Skeletal muscle satellite cell (primary cell): ENCODE measurements around the gene NRP1.

Experiments used
- H3K27me3 ChIP-seq: 2 replicates; pipeline ENCODE4 v1.7.0; 2013; ENCODE audit warnings: low read length; ENCODE audit not compliant: control insufficient read depth, insufficient read depth
- H3K36me3 ChIP-seq: 2 replicates; pipeline ENCODE4 v1.7.0; 2013; ENCODE audit warnings: mild to moderate bottlenecking, control low read depth, low read length; ENCODE audit not compliant: insufficient read depth
- H3K4me1 ChIP-seq: 2 replicates; pipeline ENCODE4 v1.7.0; 2013; ENCODE audit warnings: low read length; ENCODE audit not compliant: control insufficient read depth, insufficient read depth
- H3K4me2 ChIP-seq: 2 replicates; pipeline ENCODE4 v1.7.0; 2013; ENCODE audit warnings: mild to moderate bottlenecking, low read length
- H3K4me3 ChIP-seq: 2 replicates; pipeline ENCODE4 v1.7.0; 2013; ENCODE audit warnings: low read length
- H3K9ac ChIP-seq: 2 replicates; pipeline ENCODE4 v1.7.0; 2013; ENCODE audit warnings: mild to moderate bottlenecking, low read depth, low read length, moderate library complexity
- H3K9me3 ChIP-seq: replicated peaks from 2 replicates; pipeline ENCODE4 v1.7.0; 2013; ENCODE audit warnings: mild to moderate bottlenecking, control low read depth, low read length

NRP1 gene

GRCh38 chr10:33242931-33243330 lies 91.5 kb downstream of the NRP1 start:
- peaks cover 37% of the 10 kb centered on the region for H3K4me1 ChIP-seq
- H3K27me3 ChIP-seq = no peaks in the 10 kb centered on the region
- no peak overlapping the region for H3K4me3 ChIP-seq
- no peaks in the 10 kb centered on the region for H3K9me3 ChIP-seq
- H3K36me3 ChIP-seq = peaks cover 69% of the 10 kb centered on the region
- no peak overlapping the region for H3K4me2 ChIP-seq
- H3K9ac ChIP-seq = no peak overlapping the region

- Histone ChIP-seq H3K9ac (no peak overlapping the region), H3K36me3 (peaks cover 63% of the 10 kb centered on the region), H3K4me2 (no peak overlapping the region), H3K9me3 (no peaks in the 10 kb centered on the region), H3K27me3 (no peaks in the 10 kb centered on the region), H3K4me3 (no peak overlapping the region), H3K4me1 (peaks cover 50% of the 10 kb centered on the region)
Measured at GRCh38 chr10:33241351-33241750, 93.1 kb downstream of the NRP1 start.

GRCh38 chr10:33240931-33241330 lies 93.5 kb downstream of the NRP1 start:
- no peak overlapping the region for H3K9ac ChIP-seq
- H3K27me3 ChIP-seq = no peaks in the 10 kb centered on the region
- no peak overlapping the region for H3K4me3 ChIP-seq
- peaks cover 62% of the 10 kb centered on the region for H3K36me3 ChIP-seq
- H3K4me1 ChIP-seq = peaks cover 53% of the 10 kb centered on the region
- H3K9me3 ChIP-seq = no peaks in the 10 kb centered on the region
- H3K4me2 ChIP-seq = no peak overlapping the region

GRCh38 chr10:33240258-33240657 lies 94.2 kb downstream of the NRP1 start:
- Histone ChIP-seq H3K4me3 (no peak overlapping the region), H3K4me2 (no peak overlapping the region), H3K9me3 (no peaks in the 10 kb centered on the region), H3K9ac (no peak overlapping the region), H3K4me1 (peaks cover 58% of the 10 kb centered on the region), H3K27me3 (no peaks in the 10 kb centered on the region), H3K36me3 (peaks cover 59% of the 10 kb centered on the region)

- Histone ChIP-seq H3K4me2 (no peak overlapping the region), H3K9me3 (no peaks in the 10 kb centered on the region), H3K4me1 (peaks cover 66% of the 10 kb centered on the region), H3K4me3 (no peak overlapping the region), H3K36me3 (peaks cover 57% of the 10 kb centered on the region), H3K9ac (peak overlapping the region; percentile 33), H3K27me3 (no peaks in the 10 kb centered on the region)
Measured at GRCh38 chr10:33239257-33239656, 95.2 kb downstream of the NRP1 start.

GRCh38 chr10:33238643-33239042 lies 95.8 kb downstream of the NRP1 start:
- Histone ChIP-seq H3K4me3 (peak overlapping the region; percentile 24), H3K4me2 (peak overlapping the region; percentile 58), H3K36me3 (peaks cover 52% of the 10 kb centered on the region), H3K9ac (peak overlapping the region; percentile 66), H3K4me1 (peaks cover 71% of the 10 kb centered on the region), H3K9me3 (no peaks in the 10 kb centered on the region), H3K27me3 (no peaks in the 10 kb centered on the region)

- H3K4me1 ChIP-seq = peaks cover 78% of the 10 kb centered on the region
- H3K9me3 ChIP-seq = no peaks in the 10 kb centered on the region
- no peaks in the 10 kb centered on the region for H3K27me3 ChIP-seq
- H3K9ac ChIP-seq = peak overlapping the region; percentile 66
- peaks cover 58% of the 10 kb centered on the region for H3K36me3 ChIP-seq
- peak overlapping the region; percentile 24 for H3K4me3 ChIP-seq
- H3K4me2 ChIP-seq = peak overlapping the region; percentile 58
Measured at GRCh38 chr10:33237736-33238624, 96.5 kb downstream of the NRP1 start.

- Histone ChIP-seq H3K27me3 (no peaks in the 10 kb centered on the region), H3K4me1 (peaks cover 78% of the 10 kb centered on the region), H3K4me2 (no peak overlapping the region), H3K9ac (peak overlapping the region; percentile 46), H3K4me3 (no peak overlapping the region), H3K9me3 (no peaks in the 10 kb centered on the region), H3K36me3 (peaks cover 58% of the 10 kb centered on the region)
Measured at GRCh38 chr10:33236916-33237315, 97.6 kb downstream of the NRP1 start.

- Histone ChIP-seq H3K9ac (peak overlapping the region; percentile 8), H3K9me3 (no peaks in the 10 kb centered on the region), H3K4me1 (peaks cover 70% of the 10 kb centered on the region), H3K4me2 (no peak overlapping the region), H3K27me3 (no peaks in the 10 kb centered on the region), H3K4me3 (no peak overlapping the region), H3K36me3 (peaks cover 62% of the 10 kb centered on the region)
Measured at GRCh38 chr10:33235951-33236350, 98.5 kb downstream of the NRP1 start.

- no peaks in the 10 kb centered on the region for H3K9me3 ChIP-seq
- H3K36me3 ChIP-seq = peaks cover 57% of the 10 kb centered on the region
- no peaks in the 10 kb centered on the region for H3K27me3 ChIP-seq
- no peak overlapping the region for H3K4me3 ChIP-seq
- H3K4me2 ChIP-seq = no peak overlapping the region
- peaks cover 65% of the 10 kb centered on the region for H3K4me1 ChIP-seq
- H3K9ac ChIP-seq = peak overlapping the region; percentile 8
Measured at GRCh38 chr10:33235251-33235884, 99.1 kb downstream of the NRP1 start.

GRCh38 chr10:33234831-33235237 lies 99.6 kb downstream of the NRP1 start:
- peaks cover 64% of the 10 kb centered on the region for H3K4me1 ChIP-seq
- H3K9me3 ChIP-seq = no peaks in the 10 kb centered on the region
- peaks cover 55% of the 10 kb centered on the region for H3K36me3 ChIP-seq
- H3K4me3 ChIP-seq = no peak overlapping the region
- H3K4me2 ChIP-seq = no peak overlapping the region
- H3K27me3 ChIP-seq = no peaks in the 10 kb centered on the region
- H3K9ac ChIP-seq = no peak overlapping the region
